HepG2 (cell line): Measurements from ENCODE around the gene SDR9C7.

ENCODE experiments used
- MIXL1 ChIP-seq: IDR thresholded peaks from 2 replicates; pipeline ENCODE4 v1.6.1; 2016
- PPARG ChIP-seq: conservative IDR thresholded peaks from 2 replicates; pipeline ENCODE4 v1.6.1; 2016; ENCODE audit warnings: missing biosample characterization, missing genetic modification reagents
- TOPORS ChIP-seq: sonication (generic); formaldehyde crosslinking; IDR thresholded peaks from 2 replicates; pipeline ENCODE4 v1.8.0; 2023; ENCODE audit warnings: mild to moderate bottlenecking, missing genetic modification reagents
- TF ChIP-seq, protein P1 (sequence below), 2 experiments: sonication (generic) in 1 of 2; formaldehyde crosslinking in 1 of 2; IDR thresholded peaks; 2 replicates each; pipeline versions ENCODE4 v1.5.1 to v1.6.1; 2011 to 2020; ENCODE audit warnings: borderline replicate concordance in 1 of 2, low read depth in 1 of 2, low read length in 1 of 2, mild to moderate bottlenecking in 1 of 2, missing genetic modification reagents in 1 of 2, moderate library complexity in 1 of 2
- TF ChIP-seq, protein P2 (sequence below): sonication (generic); formaldehyde crosslinking; IDR thresholded peaks from 2 replicates; pipeline ENCODE4 v1.8.0; 2022; ENCODE audit warnings: low read depth, missing genetic modification reagents
- TF ChIP-seq, protein P3 (sequence below): sonication (generic); formaldehyde crosslinking; IDR thresholded peaks from 2 replicates; pipeline ENCODE4 v1.5.0; 2020; ENCODE audit warnings: mild to moderate bottlenecking, missing genetic modification reagents, moderate library complexity

DNA sequence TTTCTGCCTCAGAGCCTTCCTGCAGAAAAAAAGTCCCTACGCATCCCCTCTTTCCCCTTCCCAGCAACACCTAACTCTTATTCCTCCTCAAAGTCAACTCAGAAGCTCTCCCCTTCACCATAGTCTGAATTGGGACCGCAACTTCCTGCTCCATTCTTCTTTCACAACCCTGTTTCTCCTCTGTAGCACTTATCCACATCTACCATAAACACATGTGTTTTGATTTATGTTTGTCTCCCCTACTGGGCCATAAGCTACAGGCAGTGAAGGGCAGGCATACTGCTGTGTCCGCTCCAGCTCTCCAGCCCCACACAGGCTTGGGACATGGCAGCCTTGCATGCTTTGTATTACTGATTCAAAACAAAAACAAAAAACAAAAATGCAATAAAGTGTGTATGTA, 5.9 kb downstream of the SDR9C7 start:
- TF ChIP-seq, protein P1, sequence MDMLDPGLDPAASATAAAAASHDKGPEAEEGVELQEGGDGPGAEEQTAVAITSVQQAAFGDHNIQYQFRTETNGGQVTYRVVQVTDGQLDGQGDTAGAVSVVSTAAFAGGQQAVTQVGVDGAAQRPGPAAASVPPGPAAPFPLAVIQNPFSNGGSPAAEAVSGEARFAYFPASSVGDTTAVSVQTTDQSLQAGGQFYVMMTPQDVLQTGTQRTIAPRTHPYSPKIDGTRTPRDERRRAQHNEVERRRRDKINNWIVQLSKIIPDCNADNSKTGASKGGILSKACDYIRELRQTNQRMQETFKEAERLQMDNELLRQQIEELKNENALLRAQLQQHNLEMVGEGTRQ (IDR thresholded peaks at IDR 0.05; ENCODE audit: low read depth, low read length), result no peak
- TF ChIP-seq, protein P1 (CRISPR knock-in tag; IDR thresholded peaks at IDR 0.05; ENCODE audit: borderline replicate concordance), result no peak
- TF ChIP-seq TOPORS (no peak), MIXL1 (no peak), PPARG (CRISPR knock-in tag) (no peak)
- TF ChIP-seq, protein P2, sequence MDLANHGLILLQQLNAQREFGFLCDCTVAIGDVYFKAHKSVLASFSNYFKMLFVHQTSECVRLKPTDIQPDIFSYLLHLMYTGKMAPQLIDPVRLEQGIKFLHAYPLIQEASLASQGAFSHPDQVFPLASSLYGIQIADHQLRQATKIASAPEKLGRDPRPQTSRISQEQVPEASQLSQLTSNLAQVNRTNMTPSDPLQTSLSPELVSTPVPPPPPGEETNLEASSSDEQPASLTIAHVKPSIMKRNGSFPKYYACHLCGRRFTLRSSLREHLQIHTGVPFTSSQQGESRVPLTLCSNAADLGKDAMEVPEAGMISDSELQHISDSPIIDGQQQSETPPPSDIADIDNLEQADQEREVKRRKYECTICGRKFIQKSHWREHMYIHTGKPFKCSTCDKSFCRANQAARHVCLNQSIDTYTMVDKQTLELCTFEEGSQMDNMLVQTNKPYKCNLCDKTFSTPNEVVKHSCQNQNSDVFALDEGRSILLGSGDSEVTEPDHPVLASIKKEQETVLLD, result no peak
- TF ChIP-seq, protein P3, sequence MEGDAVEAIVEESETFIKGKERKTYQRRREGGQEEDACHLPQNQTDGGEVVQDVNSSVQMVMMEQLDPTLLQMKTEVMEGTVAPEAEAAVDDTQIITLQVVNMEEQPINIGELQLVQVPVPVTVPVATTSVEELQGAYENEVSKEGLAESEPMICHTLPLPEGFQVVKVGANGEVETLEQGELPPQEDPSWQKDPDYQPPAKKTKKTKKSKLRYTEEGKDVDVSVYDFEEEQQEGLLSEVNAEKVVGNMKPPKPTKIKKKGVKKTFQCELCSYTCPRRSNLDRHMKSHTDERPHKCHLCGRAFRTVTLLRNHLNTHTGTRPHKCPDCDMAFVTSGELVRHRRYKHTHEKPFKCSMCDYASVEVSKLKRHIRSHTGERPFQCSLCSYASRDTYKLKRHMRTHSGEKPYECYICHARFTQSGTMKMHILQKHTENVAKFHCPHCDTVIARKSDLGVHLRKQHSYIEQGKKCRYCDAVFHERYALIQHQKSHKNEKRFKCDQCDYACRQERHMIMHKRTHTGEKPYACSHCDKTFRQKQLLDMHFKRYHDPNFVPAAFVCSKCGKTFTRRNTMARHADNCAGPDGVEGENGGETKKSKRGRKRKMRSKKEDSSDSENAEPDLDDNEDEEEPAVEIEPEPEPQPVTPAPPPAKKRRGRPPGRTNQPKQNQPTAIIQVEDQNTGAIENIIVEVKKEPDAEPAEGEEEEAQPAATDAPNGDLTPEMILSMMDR (CRISPR knock-in tag), result no peak
